Transverse colon (tissue), 4 donors: ENCODE measurements around the gene OTOS. TPM values are rescaled to one million over a fixed set of nuclear protein-coding genes. Genes with fewer than 3 reads are reported as not detected.

Experiments
- DNase-seq: peaks from one replicate; pipeline ENCODE4 v3.0.0-alpha.2; 2019
- H3K27ac ChIP-seq, 4 donors: fragments of 200-600 bp; sonication (generic); 2 replicates each; pipeline ENCODE4 v1.5.1; 2016 to 2018; ENCODE audit warnings: inconsistent platforms in 4 of 4
- H3K27me3 ChIP-seq: fragments of 200-600 bp; sonication (generic); 2 replicates; pipeline ENCODE4 v1.5.1; 2017; ENCODE audit warnings: inconsistent platforms
- H3K36me3 ChIP-seq, 4 donors: fragments of 200-600 bp; sonication (generic); 2 replicates each; pipeline ENCODE4 v1.5.1; 2017 to 2019; ENCODE audit warnings: inconsistent platforms in 4 of 4
- H3K4me1 ChIP-seq, 4 donors: fragments of 200-600 bp; sonication (generic); 2 replicates each; pipeline ENCODE4 v1.5.1; 2017 to 2020; ENCODE audit warnings: inconsistent platforms in 4 of 4
- H3K4me3 ChIP-seq, 4 donors: fragments of 200-600 bp; sonication (generic); 1 replicate in 1 of 4; 2 replicates in 3 of 4; pipeline versions ENCODE4 v1.5.1 to v1.6.1; 2017 to 2019; ENCODE audit warnings: inconsistent platforms in 4 of 4
- H3K9me3 ChIP-seq, 2 donors: fragments of 200-600 bp; sonication (generic); 2 replicates each; pipeline ENCODE4 v1.5.1; 2017 to 2019; ENCODE audit warnings: inconsistent platforms in 2 of 2
- EP300 ChIP-seq: sonication (generic); formaldehyde crosslinking; IDR thresholded peaks from one replicate; pipeline ENCODE4 v1.6.1; 2017; ENCODE audit warnings: antibody characterized with exemption, low read depth
- POLR2A ChIP-seq: fragments of 450-650 bp; IDR thresholded peaks from one replicate; pipeline ENCODE4 v1.6.1; 2016; ENCODE audit warnings: antibody characterized with exemption, mild to moderate bottlenecking, moderate library complexity
- POLR2AphosphoS5 ChIP-seq, 3 donors: sonication (generic); formaldehyde crosslinking; IDR thresholded peaks; one replicate each; pipeline ENCODE4 v1.6.1; 2016; ENCODE audit warnings: antibody characterized with exemption in 3 of 3
- WGBS, 2 donors: methylation state at CpG; one replicate each; pipeline ENCODE4 v1.1.5; 2018; ENCODE audit warnings: low coverage in 1 of 2; 5-methylcytosine and 5-hydroxymethylcytosine counted together
- in situ Hi-C, 4 donors: fragments of 200-750 bp; cut with MboI; loops; one replicate each; pipeline versions ENCODE4 v1.15.0 to v1.15.1; 2017; ENCODE audit warnings: low sequenced_read_pairs in 3 of 4, low pct_ligation_motif_present in 1 of 4, low pct_unique_long_range_greater_than_20kb in 1 of 4
- intact Hi-C: fragments of 100-400 bp; cut with DNase I; formaldehyde crosslinking; loops from one replicate; pipeline ENCODE4 v1.15.1; 2023; ENCODE audit warnings: low total_unique reads
- total RNA-seq, 4 donors: library from RNA; depleted of rRNA; stranded (reverse); fragments of >200 nt; gene quantifications; one replicate each; pipeline ENCODE4 v1.1.0, GENCODE V29; 2016
- TF ChIP-seq, protein P1 (sequence below), 5 experiments: fragments of 200-600 bp in 3 of 5; fragments of 450-650 bp in 2 of 5; sonication (generic) in 3 of 5; IDR thresholded peaks; 1 replicate in 2 of 5; 2 replicates in 3 of 5; pipeline ENCODE4 v1.5.1; 2016 to 2017; ENCODE audit warnings: antibody characterized with exemption in 5 of 5, inconsistent platforms in 3 of 5, mild to moderate bottlenecking in 2 of 5, moderate library complexity in 1 of 5

Gene OTOS
- total RNA-seq, 4 donors from 2014 or later: not detected

DNA sequence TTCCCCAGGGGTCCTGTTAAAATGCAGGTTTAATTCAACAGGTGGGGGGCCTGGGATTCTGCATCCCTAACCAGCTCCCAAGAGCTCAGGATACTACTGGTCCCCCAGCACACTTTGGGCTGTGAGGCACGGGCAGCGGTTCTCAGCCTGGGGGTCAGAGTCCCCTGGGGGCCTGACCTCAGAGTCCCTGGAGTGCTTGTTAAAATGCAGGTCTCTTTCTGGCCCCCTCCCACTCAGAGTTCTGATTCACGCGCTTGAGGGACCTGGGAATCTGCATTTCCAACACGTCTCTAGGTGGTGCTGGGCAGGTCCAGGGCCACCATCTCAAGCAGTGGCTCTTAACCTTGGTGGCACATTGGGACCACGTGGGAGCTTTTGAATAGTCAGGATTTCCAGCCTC is 2.8 kb upstream of the OTOS start:
- H3K4me1 ChIP-seq: peaks cover 0 to 3% (median 0%) of the 10 kb centered on the region in 4 donors
- in situ Hi-C loops: loop anchor here in 1 of 4 donors (5.0 kb wide), 1 partner anchor 86 kb away; no protein-coding TSS in a partner anchor
- H3K27ac ChIP-seq: no peak overlapping the region
- H3K27me3 ChIP-seq: no peaks in the 10 kb centered on the region
- no peak overlapping the region for H3K4me3 ChIP-seq
- DNase-seq: no peak
- H3K9me3 ChIP-seq: no peaks in the 10 kb centered on the region
- 63% methylated on average over 6 of the region's 6 CpGs; no CpG with 5 or more reads in 1 of the 2 donors for WGBS, 2 donors
- no peaks in the 10 kb centered on the region for H3K36me3 ChIP-seq
- TF ChIP-seq POLR2A (no peak), POLR2AphosphoS5 (IDR thresholded peaks at IDR 0.05) (no peak), EP300 (no peak)
- TF ChIP-seq, protein P1, sequence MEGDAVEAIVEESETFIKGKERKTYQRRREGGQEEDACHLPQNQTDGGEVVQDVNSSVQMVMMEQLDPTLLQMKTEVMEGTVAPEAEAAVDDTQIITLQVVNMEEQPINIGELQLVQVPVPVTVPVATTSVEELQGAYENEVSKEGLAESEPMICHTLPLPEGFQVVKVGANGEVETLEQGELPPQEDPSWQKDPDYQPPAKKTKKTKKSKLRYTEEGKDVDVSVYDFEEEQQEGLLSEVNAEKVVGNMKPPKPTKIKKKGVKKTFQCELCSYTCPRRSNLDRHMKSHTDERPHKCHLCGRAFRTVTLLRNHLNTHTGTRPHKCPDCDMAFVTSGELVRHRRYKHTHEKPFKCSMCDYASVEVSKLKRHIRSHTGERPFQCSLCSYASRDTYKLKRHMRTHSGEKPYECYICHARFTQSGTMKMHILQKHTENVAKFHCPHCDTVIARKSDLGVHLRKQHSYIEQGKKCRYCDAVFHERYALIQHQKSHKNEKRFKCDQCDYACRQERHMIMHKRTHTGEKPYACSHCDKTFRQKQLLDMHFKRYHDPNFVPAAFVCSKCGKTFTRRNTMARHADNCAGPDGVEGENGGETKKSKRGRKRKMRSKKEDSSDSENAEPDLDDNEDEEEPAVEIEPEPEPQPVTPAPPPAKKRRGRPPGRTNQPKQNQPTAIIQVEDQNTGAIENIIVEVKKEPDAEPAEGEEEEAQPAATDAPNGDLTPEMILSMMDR (IDR thresholded peaks at IDR 0.05): no peak
- intact Hi-C loops: loop anchor here (5.0 to 10.0 kb wide), 2 partner anchors 81 to 1108 kb away; no protein-coding TSS in a partner anchor

DNA sequence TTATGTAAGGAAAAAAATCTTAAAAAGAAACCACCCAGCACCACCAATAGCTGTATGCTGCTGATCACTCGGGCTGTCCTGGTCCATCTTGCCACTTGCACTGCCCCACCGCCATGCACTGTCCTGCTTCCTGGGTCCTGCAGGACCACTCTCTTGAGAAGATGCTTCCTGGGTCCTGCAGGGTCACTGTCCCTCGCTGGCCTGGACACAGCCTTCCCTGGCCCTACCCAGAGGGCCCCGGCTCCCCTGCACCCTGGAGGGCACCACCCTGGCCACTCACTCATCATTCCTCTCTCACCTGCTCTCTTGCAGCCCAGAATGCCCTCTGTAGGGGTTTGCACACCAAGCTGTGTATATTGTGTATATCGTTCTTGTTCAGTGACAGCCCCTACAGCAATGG is 2.4 kb upstream of the OTOS start:
- no peaks in the 10 kb centered on the region for H3K27me3 ChIP-seq
- WGBS, 2 donors: 87 to 100% methylated on average over 1 to 5 of the region's 5 CpGs
- peaks cover 0 to 3% (median 0%) of the 10 kb centered on the region in 4 donors for H3K4me1 ChIP-seq
- TF ChIP-seq, protein P1 (IDR thresholded peaks at IDR 0.05): no peak
- DNase-seq: no peak
- intact Hi-C loops (loop anchor here (5.0 to 10.0 kb wide), 2 partner anchors 81 to 1108 kb away; no protein-coding TSS in a partner anchor), in situ Hi-C loops (loop anchor here in 1 of 4 donors (5.0 kb wide), 1 partner anchor 86 kb away; no protein-coding TSS in a partner anchor)
- no peak overlapping the region for H3K4me3 ChIP-seq
- no peaks in the 10 kb centered on the region for H3K36me3 ChIP-seq
- H3K9me3 ChIP-seq: no peaks in the 10 kb centered on the region
- H3K27ac ChIP-seq: no peak overlapping the region

DNA sequence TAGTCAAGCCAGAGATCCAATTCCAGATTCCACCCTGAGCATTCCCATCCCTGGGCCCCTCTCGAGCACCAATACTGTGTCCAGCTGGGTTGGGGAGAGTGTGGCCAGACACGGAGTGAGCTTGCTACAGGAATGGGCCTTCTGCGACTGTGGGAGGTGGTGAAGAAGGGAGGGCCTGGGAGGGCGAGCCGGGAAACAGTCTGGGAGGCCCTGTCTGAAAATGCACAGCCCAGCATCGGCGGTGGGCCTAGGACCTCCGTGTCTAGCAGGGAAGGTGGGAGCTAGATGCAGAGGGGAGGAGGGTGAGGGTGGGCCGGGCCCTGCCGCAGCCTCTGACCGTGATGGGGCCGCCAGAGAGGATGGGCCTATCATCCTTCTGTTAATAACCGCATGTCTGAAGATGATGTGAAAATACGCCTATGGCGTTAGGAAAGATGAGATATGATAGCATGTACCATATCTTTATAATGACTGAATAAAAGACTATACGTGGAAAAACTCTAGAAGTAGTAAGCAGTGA is 1.9 kb upstream of the OTOS start:
- H3K36me3 ChIP-seq: no peaks in the 10 kb centered on the region
- WGBS, 2 donors: 82% methylated on average over 9 to 16 of the region's 16 CpGs

DNA sequence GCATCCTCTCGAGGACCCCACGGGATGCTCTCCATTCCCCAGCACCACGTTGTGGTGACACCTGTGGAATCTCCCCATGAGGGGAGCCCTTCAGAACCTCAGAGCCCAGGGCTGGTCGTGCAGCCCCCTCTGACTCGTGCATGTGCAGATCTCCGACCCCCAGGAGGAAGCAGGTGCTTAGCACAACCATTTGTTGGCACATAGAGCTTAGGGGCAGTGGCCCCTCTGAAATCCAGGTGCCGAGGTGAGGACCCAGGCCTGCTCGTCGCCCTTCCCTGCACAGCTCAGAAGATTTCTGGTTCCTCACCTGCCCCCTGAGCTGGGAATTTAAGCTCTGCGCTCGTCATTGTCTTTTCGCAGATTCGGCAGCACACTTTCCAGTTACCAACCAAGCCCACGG is 1.3 kb upstream of the OTOS start:
- Histone ChIP-seq H3K9me3 (no peaks in the 10 kb centered on the region), H3K27me3 (no peaks in the 10 kb centered on the region), H3K27ac (no peak overlapping the region), H3K36me3 (no peaks in the 10 kb centered on the region), H3K4me1 (peaks cover 0 to 8% (median 2%) of the 10 kb centered on the region in 4 donors), H3K4me3 (no peak overlapping the region)
- in situ Hi-C loops: loop anchor here in 1 of 4 donors (5.0 kb wide), 1 partner anchor 84 kb away; no protein-coding TSS in a partner anchor
- WGBS, 2 donors: 77% methylated on average over 14 of the region's 14 CpGs; no CpG with 5 or more reads in 1 of the 2 donors
- intact Hi-C loops: loop anchor here (5.0 to 10.0 kb wide), 2 partner anchors 79 to 1107 kb away; no protein-coding TSS in a partner anchor
- no peak for DNase-seq
- TF ChIP-seq POLR2A: no peak
- TF ChIP-seq EP300: no peak
- TF ChIP-seq POLR2AphosphoS5 (IDR thresholded peaks at IDR 0.05): no peak
- TF ChIP-seq, protein P1 (IDR thresholded peaks at IDR 0.05): no peak

More for the DNA sequence above, 1.9 kb upstream of the OTOS start:
- Histone ChIP-seq H3K9me3 (no peaks in the 10 kb centered on the region), H3K4me1 (peaks cover 0 to 3% (median 0%) of the 10 kb centered on the region in 4 donors), H3K27me3 (no peaks in the 10 kb centered on the region), H3K27ac (no peak overlapping the region), H3K4me3 (no peak overlapping the region)
- TF ChIP-seq, protein P1 (IDR thresholded peaks at IDR 0.05): no peak
- TF ChIP-seq POLR2A (no peak), EP300 (no peak), POLR2AphosphoS5 (IDR thresholded peaks at IDR 0.05) (no peak)
- intact Hi-C loops (loop anchor here (5.0 to 10.0 kb wide), 2 partner anchors 80 to 1108 kb away; no protein-coding TSS in a partner anchor), in situ Hi-C loops (loop anchor here in 1 of 4 donors (5.0 kb wide), 1 partner anchor 85 kb away; no protein-coding TSS in a partner anchor)
- DNase-seq: no peak
